Esophagus squamous epithelium (tissue), 5 donors: Measurements from ENCODE around the gene HOXA10. TPM values are rescaled to one million over a fixed set of nuclear protein-coding genes. Genes with fewer than 3 reads are reported as not detected.

ENCODE experiments used
- DNase-seq: peaks from one replicate; lab custom pipeline; 2025; lab: John Stamatoyannopoulos, UW
- H3K27ac ChIP-seq, 4 donors: fragments of 200-600 bp; sonication (generic); one replicate each; pipeline ENCODE4 v1.5.1; 2016 to 2019; ENCODE audit warnings: mild to moderate bottlenecking in 1 of 4
- H3K27me3 ChIP-seq, 4 donors: fragments of 200-600 bp; sonication (generic); 1 replicate in 3 of 4; 2 replicates in 1 of 4; pipeline versions ENCODE4 v1.5.1 to v1.6.0; 2017 to 2021; ENCODE audit warnings: antibody characterized with exemption in 1 of 4
- H3K36me3 ChIP-seq, 3 donors: fragments of 200-600 bp; sonication (generic); one replicate each; pipeline ENCODE4 v1.5.1; 2016 to 2019
- H3K4me1 ChIP-seq, 3 donors: fragments of 200-600 bp; sonication (generic); one replicate each; pipeline ENCODE4 v1.5.1; 2017 to 2019
- H3K4me3 ChIP-seq, 4 donors: fragments of 200-600 bp; sonication (generic); 1 replicate in 3 of 4; 2 replicates in 1 of 4; pipeline ENCODE4 v1.5.1; 2016 to 2019; ENCODE audit warnings: mild to moderate bottlenecking in 2 of 4, moderate library complexity in 1 of 4
- H3K9me3 ChIP-seq, 3 donors: fragments of 200-600 bp; sonication (generic); one replicate each; pipeline ENCODE4 v1.5.1; 2016 to 2019
- CTCF ChIP-seq, 6 experiments: fragments of 450-650 bp in 4 of 6; fragments of 200-600 bp in 2 of 6; sonication (generic) in 2 of 6; IDR thresholded peaks; one replicate each; pipeline ENCODE4 v1.5.1; 2016 to 2019; ENCODE audit warnings: antibody characterized with exemption in 6 of 6, mild to moderate bottlenecking in 4 of 6, moderate library complexity in 4 of 6
- POLR2A ChIP-seq, 4 donors: fragments of 450-650 bp; IDR thresholded peaks; one replicate each; pipeline ENCODE4 v1.6.1; 2017; ENCODE audit warnings: antibody characterized with exemption in 4 of 4, mild to moderate bottlenecking in 4 of 4, moderate library complexity in 3 of 4
- WGBS, 2 donors: methylation state at CpG; one replicate each; pipeline ENCODE4 v1.1.5; 2018; 5-methylcytosine and 5-hydroxymethylcytosine counted together
- intact Hi-C: fragments of 100-400 bp; cut with DNase I; formaldehyde crosslinking; loops from one replicate; pipeline ENCODE4 v1.15.0; 2022
- total RNA-seq, 4 donors: library from RNA; depleted of rRNA; stranded (reverse); fragments of >200 nt; gene quantifications; one replicate each; pipeline ENCODE4 v1.1.0, GENCODE V29; 2016
- donor health status: DM: yes; HTN: yes; CAD: no.

Gene HOXA10
- total RNA-seq, 4 donors from 2014 or later, result not detected

GRCh38 chr7:27176524-27176845 is 2.4 kb upstream of the HOXA10 start:
- Histone ChIP-seq H3K4me1 (peaks cover 25 to 43% (median 31%) of the 10 kb centered on the region in 3 donors), H3K27ac (no peak overlapping the region), H3K27me3 (peaks cover 36 to 100% (median 70%) of the 10 kb centered on the region in 4 donors), H3K36me3 (no peaks in the 10 kb centered on the region), H3K4me3 (no peak overlapping the region), H3K9me3 (no peaks in the 10 kb centered on the region)
- intact Hi-C loops, result no loop called here
- DNase-seq, result no peak
- TF ChIP-seq POLR2A (IDR thresholded peaks at IDR 0.05), result no peak
- no peak for TF ChIP-seq CTCF (IDR thresholded peaks at IDR 0.05)
- WGBS, 2 donors, result 92 to 100% methylated on average over 1 to 3 of the region's 3 CpGs

GRCh38 chr7:27175626-27176523 is 1.8 kb upstream of the HOXA10 start:
- Histone ChIP-seq H3K9me3 (no peaks in the 10 kb centered on the region), H3K36me3 (no peaks in the 10 kb centered on the region), H3K4me1 (peaks cover 26 to 48% (median 31%) of the 10 kb centered on the region in 3 donors), H3K27me3 (peaks cover 42 to 100% (median 73%) of the 10 kb centered on the region in 4 donors), H3K4me3 (no peak overlapping the region), H3K27ac (no peak overlapping the region)
- TF ChIP-seq POLR2A (IDR thresholded peaks at IDR 0.05) (no peak), CTCF (IDR thresholded peaks at IDR 0.05) (no peak)
- no peak for DNase-seq
- intact Hi-C loops, result no loop called here
- 79 to 80% methylated on average over 12 to 19 of the region's 40 CpGs for WGBS, 2 donors

- H3K4me3 ChIP-seq, result no peak overlapping the region
- H3K36me3 ChIP-seq, result no peaks in the 10 kb centered on the region
- H3K9me3 ChIP-seq, result no peaks in the 10 kb centered on the region
- no peak for DNase-seq
- TF ChIP-seq POLR2A (IDR thresholded peaks at IDR 0.05) (no peak), CTCF (IDR thresholded peaks at IDR 0.05) (no peak)
- H3K27ac ChIP-seq, result no peak overlapping the region
- 64 to 68% methylated on average over 4 to 7 of the region's 12 CpGs for whole genome bisulfite sequencing, 2 donors
- peaks cover 46 to 100% (median 73%) of the 10 kb centered on the region in 4 donors for H3K27me3 ChIP-seq
- peaks cover 27 to 49% (median 31%) of the 10 kb centered on the region in 3 donors for H3K4me1 ChIP-seq
- intact Hi-C loops, result no loop called here
These were observed 930 bp upstream of the HOXA10 start for GRCh38 chr7:27174874-27175625.

GRCh38 chr7:27173511-27173955 is 587 bp downstream of the HOXA10 start:
- no peak for TF ChIP-seq POLR2A (IDR thresholded peaks at IDR 0.05)
- TF ChIP-seq CTCF (IDR thresholded peaks at IDR 0.05), result no peak
- intact Hi-C loops, result no loop called here
- no peak for DNase-seq
- no peaks in the 10 kb centered on the region for H3K36me3 ChIP-seq
- WGBS, 2 donors, result 0% methylated on average over 1 of the region's 59 CpGs; no CpG with 5 or more reads in 1 of the 2 donors
- H3K4me1 ChIP-seq, result peaks cover 29 to 54% (median 34%) of the 10 kb centered on the region in 3 donors
- peaks cover 50 to 100% (median 69%) of the 10 kb centered on the region in 4 donors for H3K27me3 ChIP-seq
- no peaks in the 10 kb centered on the region for H3K9me3 ChIP-seq
- H3K4me3 ChIP-seq, result peak overlapping the region; percentile 19 to 70 (median 46)
- no peak overlapping the region for H3K27ac ChIP-seq
